GM18873 (cell line): Measurements from ENCODE around the gene SSBP3.

Experiments used
- ATAC-seq: cut with Tn5 transposase; IDR thresholded peaks from one replicate; pipeline ENCODE4 v1.9.1; 2021; ENCODE audit warnings: mild to moderate bottlenecking, moderate library complexity, moderate number of reproducible peaks; ENCODE audit not compliant: unreplicated experiment, low FRiP score

SSBP3 gene

GRCh38 chr1:54274881-54275280 lies 131.3 kb downstream of the SSBP3 start:
- ATAC-seq: no peak

DNA sequence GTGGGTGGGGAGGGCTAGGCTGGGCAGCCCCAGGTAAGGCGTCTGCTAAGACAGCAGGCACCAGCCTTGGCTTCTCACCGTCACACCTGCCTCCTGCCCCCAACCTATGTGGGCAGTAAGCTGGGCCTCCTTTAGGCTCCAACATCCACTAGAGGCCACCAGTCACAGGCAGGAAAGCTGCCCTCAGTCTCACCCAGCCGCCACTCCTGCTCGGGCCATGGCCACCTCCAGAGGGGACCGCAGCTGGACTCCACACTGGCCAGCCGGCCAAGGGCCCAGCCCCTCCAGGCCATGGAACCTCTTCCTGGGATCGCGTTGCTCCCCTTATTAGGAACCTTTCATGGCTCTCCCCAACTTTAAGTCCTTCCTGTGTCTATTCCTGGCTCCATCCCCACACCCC lies 131.7 kb downstream of the SSBP3 start:
- no peak for ATAC-seq

DNA sequence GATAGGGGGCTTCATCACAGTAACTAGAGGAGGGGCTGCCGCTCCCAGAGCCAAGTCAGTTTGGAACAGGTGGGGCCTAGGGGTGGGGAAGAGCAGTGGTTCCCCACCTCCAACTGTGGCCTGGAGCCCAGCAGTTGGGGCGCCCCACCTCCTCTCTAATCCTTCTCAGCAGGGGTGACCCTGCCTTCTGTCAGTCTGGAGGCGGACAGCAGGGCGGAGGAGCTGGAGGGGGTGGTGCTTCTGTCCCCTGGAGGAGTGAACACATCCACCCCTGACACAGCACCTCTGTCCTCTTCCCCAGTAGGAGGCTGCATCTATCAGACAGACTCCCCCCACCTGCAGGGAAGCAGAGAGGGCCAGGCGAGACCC lies 132.4 kb downstream of the SSBP3 start:
- no peak for ATAC-seq

DNA sequence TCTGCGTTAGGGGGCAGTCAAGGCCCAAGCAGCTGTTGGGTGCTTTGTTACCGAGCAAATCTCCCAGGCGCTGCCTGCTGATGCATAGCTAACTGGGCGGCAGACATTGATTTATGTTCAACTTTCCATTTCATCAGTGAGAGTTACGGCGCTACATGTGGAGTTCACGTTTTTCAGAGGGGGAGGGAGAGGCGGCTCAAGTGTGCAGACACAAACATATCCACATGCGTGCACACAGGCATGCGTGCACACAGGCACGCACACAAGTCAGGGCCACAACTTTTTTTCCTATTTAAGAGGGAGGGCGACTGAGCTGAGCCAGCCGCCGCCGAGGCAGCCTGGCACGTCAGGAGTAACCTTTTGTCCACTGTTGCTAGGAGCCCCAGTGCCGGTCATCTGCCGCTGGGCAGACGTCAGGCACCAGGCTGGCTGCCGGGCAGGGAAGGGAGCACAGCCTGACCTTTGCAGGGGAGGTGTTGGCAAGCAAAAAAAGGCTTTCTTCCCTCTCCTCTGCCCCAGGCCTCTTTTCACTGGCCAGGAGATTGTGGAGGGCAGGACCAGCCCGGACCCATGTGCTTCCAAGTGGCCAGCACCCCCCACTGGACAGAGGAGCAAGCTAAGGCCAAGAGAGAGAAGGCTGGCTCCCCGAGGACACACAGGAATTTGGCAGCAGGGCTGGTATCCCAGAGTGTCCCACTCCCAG lies 133.0 kb downstream of the SSBP3 start:
- no peak for ATAC-seq

GRCh38 chr1:54272772-54273091 lies 133.5 kb downstream of the SSBP3 start:
- ATAC-seq: no peak

GRCh38 chr1:54272134-54272533 lies 134.1 kb downstream of the SSBP3 start:
- ATAC-seq: no peak

GRCh38 chr1:54271341-54271740 lies 134.9 kb downstream of the SSBP3 start:
- no peak for ATAC-seq

DNA sequence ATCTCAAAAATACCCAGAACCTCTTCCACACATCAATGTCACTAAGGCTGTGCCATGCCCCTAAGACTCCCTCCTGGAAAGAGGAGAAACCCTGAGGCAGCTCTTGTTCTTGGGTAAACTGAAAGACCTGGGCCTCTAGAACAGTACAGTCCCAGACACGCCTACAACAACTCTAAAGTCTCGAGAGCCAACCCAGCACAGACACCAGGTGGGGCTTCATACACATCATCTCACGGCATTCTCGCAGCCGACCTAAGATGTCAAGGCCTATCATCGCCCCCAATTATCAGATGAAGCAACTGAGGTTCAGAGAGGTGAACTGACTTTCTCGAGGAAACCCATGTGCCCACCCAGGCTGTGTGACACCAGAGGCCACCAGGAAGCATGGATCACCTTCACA lies 135.7 kb downstream of the SSBP3 start:
- no peak for ATAC-seq

- ATAC-seq: no peak
Measured at GRCh38 chr1:54268762-54269297, 137.4 kb downstream of the SSBP3 start.

DNA sequence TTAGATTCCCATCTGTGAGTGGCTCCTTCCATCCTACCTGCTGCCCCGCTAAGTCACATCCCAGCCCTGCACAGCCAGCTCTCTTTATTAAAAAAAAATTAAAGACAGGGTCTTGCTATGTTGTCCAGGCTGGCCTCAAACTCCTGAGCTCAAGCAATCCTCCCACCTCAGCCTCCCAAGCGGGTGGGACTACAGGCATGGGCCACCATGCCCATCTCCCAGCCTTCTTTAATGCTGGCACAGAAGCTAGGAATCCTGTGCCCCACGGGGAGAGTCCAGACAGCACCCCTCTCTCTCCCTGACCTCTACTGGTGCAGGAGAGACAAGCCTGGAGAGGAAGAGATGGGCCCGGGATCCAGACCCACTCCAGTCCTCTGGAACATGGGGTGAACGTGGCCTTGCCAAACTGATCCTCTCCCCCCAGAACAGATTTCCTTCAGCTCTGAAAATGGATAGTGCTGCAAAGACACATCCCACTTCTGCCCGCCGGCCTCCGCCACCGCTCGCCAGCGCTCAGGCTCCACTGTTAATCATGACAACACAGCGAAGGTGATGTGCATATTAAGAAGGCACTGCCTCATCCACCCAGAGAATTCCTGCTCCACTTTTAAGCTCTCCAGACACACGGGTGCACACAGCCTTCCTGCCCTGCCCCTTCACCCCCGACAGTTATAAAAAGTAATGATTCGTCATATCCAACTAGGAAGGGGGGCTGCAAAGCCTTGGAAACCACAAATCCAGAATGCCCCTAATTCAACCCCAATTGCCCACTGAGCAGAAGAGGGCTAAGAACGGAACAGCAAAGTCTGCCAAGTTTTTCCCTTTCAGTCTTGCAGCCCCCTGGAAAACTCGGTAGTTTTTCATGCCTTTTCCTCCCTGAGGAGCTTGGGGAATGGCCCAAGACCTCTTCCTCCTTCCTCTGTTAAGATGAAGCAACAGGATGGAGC lies 138.1 kb downstream of the SSBP3 start:
- no peak for ATAC-seq

DNA sequence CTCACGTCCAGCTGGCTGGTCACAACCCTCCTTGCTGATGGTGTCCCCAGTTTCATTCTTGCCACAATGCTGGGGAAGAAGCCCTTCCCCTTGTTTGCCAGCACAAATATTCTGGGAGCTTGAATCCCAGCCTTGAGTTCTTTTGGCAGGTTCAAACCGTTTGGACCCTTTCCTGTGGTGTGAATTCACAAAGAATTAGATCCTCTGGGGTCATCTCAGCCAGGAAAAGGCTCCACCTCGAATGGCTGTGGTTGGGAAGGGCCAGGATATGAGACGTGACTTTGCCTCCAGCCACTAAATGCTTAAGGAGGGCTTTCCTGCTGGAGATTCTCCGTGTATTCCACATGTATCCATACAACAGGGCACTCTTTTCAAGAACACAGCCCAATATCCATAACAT lies 139.3 kb downstream of the SSBP3 start:
- ATAC-seq: no peak

DNA sequence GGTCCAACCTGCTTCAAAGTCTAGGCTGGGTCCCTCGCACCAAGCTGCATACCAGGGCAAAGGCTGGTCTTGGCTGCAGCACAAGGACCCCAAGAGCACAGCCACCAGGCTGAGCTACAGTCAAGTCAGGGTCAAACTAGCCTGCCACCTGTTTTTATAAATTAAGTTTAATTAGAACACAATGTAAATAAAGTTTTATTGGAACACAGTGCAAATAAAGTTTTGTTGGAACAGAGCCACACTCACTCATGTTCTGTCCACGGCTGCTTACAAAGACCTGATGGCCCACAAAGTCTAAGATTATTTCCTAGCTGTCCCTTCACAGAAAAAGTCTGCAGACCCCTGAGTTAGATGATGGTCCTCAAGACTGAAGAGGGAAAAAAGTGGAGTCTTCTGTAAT lies 140.0 kb downstream of the SSBP3 start:
- no peak for ATAC-seq

- ATAC-seq: no peak
Measured at GRCh38 chr1:54265659-54266058, 140.5 kb downstream of the SSBP3 start.

- ATAC-seq: no peak
Measured at GRCh38 chr1:54265126-54265525, 141.1 kb downstream of the SSBP3 start.

DNA sequence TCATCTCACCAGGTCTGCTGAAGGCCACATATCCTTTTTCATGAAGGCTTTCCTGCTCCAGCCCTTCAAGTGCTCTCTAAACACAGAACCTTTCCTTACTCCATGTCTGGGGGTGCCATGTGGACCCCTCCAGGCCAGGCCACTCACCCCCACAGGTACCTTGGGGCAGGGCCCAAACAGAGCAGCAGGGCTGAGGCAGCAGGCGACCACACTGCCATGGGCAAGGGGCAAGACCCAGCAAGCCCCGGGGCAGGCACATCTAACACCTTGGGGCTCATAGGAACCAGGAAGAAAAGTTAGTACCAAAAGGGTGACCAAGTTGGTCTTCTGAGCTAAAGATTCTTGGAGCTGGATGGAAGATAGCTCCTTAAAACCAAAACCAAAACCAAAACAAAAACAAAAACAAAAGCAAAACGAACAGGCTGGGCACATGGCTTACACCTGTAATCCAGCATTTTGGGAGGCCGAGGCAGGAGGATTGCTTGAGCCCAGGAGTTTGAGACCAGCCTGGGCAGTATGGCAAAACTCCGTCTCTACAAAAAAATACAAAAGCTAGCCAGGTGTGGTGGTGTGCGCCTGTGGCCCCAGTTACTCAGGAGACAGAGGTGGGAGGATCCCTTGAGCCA lies 142.5 kb downstream of the SSBP3 start:
- no peak for ATAC-seq

- no peak for ATAC-seq
Measured at GRCh38 chr1:54262244-54262643, 143.9 kb downstream of the SSBP3 start.

DNA sequence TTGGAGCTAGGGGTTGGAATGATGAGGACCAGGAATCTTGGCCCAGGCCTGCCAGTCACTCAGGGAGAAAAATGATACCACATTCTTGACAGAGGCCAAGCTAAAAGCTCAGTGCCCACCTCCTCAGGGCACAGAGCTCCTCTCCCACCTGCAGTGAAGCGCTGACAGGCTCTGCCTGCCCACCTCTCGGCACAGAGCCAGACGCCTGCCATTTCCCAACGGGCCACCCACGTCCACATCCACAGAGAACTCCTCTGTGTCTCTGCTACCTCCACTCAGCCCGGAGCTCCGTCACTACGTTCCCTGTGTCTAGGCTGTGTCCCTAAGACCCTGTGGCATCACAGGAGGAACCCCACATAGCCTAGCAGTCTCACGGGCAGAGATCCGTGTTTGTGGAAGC lies 145.4 kb downstream of the SSBP3 start:
- ATAC-seq: no peak

GRCh38 chr1:54259546-54260140 lies 146.6 kb downstream of the SSBP3 start:
- ATAC-seq: no peak

DNA sequence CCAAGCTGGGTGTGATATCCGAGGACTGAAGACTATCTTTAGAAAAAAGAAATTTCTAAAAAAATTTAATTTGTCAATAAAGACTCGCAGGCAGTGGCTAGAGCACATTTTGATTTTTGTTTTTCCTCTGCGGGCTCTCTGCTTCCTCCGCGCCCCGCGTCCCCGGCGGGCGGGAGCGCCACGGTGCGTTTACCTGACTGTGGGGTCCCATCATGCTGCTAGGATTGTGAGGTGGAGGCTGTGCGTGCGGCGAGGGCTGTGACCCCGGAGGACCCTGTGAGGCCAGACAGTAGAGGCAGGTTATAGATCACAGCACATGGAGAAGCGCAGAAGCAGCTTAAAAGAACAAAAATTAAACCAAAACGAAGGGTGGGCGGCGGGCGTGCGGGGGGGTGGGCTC lies 148.3 kb downstream of the SSBP3 start:
- ATAC-seq: no peak

- ATAC-seq: no peak
Measured at GRCh38 chr1:54257346-54257620, 148.9 kb downstream of the SSBP3 start.
